Neutrophil (primary cell): Measurements from ENCODE around the gene BCAS3.
A peak's percentile ranks its signal among the peaks of the same experiment; 100 is the strongest.

ENCODE experiments used
- H3K27ac ChIP-seq: fragments of 200-600 bp; sonication (generic); 2 replicates; pipeline ENCODE4 v1.5.1; 2016; ENCODE audit warnings: mild to moderate bottlenecking, moderate library complexity
- H3K27me3 ChIP-seq: fragments of 200-600 bp; sonication (generic); 2 replicates; pipeline ENCODE4 v1.6.0; 2016; ENCODE audit warnings: mild to moderate bottlenecking
- H3K36me3 ChIP-seq: fragments of 200-600 bp; sonication (generic); 2 replicates; pipeline ENCODE4 v1.5.1; 2017
- H3K4me1 ChIP-seq, 2 experiments: fragments of 200-600 bp in 1 of 2; sonication (generic) in 1 of 2; 1 replicate in 1 of 2; 2 replicates in 1 of 2; pipeline versions ENCODE4 v1.5.1 to v1.6.1; 2013 to 2016; ENCODE audit warnings: low read depth in 1 of 2, low read length in 1 of 2, mild to moderate bottlenecking in 1 of 2, moderate library complexity in 1 of 2; ENCODE audit not compliant: control insufficient read depth in 1 of 2, insufficient read depth in 1 of 2
- H3K4me3 ChIP-seq, 2 experiments: fragments of 200-600 bp in 1 of 2; sonication (generic) in 1 of 2; 1 replicate in 1 of 2; 2 replicates in 1 of 2; pipeline ENCODE4 v1.5.1; 2013 to 2016; ENCODE audit warnings: low read depth in 1 of 2, low read length in 1 of 2, mild to moderate bottlenecking in 1 of 2, moderate library complexity in 1 of 2
- H3K9me3 ChIP-seq: fragments of 200-600 bp; sonication (generic); 2 replicates; pipeline ENCODE4 v1.5.1; 2016
- TF ChIP-seq, protein P1 (sequence below): fragments of 200-600 bp; sonication (generic); IDR thresholded peaks from 2 replicates; pipeline ENCODE4 v1.5.1; 2016; ENCODE audit warnings: antibody characterized with exemption

Gene BCAS3

DNA sequence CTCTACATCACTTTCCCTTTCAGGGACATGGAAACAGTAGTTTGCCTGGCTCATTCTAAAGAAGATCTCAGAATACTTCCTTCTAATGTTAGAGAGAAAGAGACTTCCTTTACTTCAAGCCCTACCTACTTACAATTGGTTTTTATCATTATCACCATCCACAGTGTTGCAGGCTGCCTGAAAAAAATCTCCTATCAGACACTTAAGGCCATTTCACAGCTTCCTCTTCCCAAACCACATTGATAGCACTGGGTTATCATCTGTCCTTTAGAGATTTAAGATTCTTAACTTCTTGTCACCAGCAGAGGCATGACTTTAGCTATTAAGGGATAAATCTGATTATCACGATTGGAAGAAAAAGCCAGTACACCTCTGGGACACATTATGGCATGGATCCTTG is 543.5 kb downstream of the BCAS3 start:
- H3K36me3 ChIP-seq, result no peaks in the 10 kb centered on the region
- H3K4me3 ChIP-seq, result no peak overlapping the region
- H3K27ac ChIP-seq, result peak overlapping the region; percentile 68
- no peaks in the 10 kb centered on the region for H3K9me3 ChIP-seq
- TF ChIP-seq, protein P1, sequence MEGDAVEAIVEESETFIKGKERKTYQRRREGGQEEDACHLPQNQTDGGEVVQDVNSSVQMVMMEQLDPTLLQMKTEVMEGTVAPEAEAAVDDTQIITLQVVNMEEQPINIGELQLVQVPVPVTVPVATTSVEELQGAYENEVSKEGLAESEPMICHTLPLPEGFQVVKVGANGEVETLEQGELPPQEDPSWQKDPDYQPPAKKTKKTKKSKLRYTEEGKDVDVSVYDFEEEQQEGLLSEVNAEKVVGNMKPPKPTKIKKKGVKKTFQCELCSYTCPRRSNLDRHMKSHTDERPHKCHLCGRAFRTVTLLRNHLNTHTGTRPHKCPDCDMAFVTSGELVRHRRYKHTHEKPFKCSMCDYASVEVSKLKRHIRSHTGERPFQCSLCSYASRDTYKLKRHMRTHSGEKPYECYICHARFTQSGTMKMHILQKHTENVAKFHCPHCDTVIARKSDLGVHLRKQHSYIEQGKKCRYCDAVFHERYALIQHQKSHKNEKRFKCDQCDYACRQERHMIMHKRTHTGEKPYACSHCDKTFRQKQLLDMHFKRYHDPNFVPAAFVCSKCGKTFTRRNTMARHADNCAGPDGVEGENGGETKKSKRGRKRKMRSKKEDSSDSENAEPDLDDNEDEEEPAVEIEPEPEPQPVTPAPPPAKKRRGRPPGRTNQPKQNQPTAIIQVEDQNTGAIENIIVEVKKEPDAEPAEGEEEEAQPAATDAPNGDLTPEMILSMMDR, result no peak
- H3K4me1 ChIP-seq, result peaks cover 31 to 42% of the 10 kb centered on the region in 2 experiments
- H3K27me3 ChIP-seq, result no peaks in the 10 kb centered on the region

DNA sequence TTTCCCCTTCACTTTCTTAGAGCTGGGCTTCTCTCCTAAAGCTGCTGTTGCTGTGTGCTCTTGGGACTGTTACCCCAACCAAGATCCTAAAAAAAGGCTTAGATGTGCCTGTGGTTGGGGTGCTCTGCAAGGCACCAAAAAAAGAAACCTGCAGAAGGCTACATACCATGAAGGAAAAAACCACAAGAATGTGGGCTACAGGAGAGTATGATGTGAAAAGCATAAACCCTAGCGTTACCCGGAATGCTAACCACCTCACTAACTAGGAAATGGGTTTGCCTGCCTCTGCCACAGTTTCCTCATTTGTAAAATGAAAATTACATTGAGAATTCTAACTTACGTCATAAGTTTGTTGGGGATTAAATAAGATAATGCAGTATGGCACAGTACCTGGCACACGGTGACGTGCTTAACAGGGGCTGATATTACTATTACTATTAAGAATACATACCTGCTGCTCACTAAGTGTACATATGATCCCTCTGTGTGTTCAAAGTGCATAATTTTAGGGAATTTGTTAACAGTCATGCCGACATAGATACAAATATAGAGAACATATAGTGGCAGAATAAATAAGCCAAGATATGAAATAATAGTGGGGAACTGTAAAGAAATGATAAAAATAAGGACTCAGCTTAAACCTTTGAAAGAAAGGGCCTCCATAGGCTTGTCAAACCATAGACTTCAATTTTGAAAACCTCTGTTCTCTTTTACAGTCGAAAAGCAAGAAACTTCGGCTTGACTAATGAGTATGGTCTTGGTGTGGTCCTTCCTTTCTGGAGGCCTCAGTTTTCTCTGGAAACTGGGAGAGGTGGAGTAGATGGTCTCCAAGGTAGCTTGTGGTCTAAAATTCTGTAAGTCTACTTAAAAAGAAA is 544.2 kb downstream of the BCAS3 start:
- Histone ChIP-seq H3K4me3 (no peak overlapping the region), H3K4me1 (peaks cover 31 to 42% of the 10 kb centered on the region in 2 experiments), H3K27me3 (no peaks in the 10 kb centered on the region), H3K9me3 (no peaks in the 10 kb centered on the region), H3K36me3 (no peaks in the 10 kb centered on the region), H3K27ac (peak overlapping the region; percentile 68)
- TF ChIP-seq, protein P1, result no peak

DNA sequence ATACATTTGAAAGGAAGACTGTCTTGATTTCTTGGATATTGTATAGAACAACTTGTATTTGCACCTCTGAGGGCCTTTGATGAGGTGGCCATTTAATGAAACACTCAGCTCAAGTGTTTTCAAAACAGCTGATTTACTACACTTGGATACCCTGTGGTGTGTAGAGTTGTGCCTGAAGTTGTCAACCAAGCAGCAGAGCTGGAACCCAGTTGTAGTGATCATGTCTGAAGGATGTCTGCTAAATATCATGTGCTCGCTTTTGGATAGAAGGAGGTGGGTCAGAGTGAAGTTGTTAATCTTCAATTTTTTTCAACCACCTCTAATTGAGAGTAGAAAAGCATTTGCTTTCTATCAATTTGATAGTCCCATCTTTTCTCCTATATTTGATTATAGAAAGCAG is 546.1 kb downstream of the BCAS3 start:
- Histone ChIP-seq H3K4me1 (peaks cover 16 to 24% of the 10 kb centered on the region in 2 experiments), H3K27me3 (no peaks in the 10 kb centered on the region)
- TF ChIP-seq, protein P1, result no peak

DNA sequence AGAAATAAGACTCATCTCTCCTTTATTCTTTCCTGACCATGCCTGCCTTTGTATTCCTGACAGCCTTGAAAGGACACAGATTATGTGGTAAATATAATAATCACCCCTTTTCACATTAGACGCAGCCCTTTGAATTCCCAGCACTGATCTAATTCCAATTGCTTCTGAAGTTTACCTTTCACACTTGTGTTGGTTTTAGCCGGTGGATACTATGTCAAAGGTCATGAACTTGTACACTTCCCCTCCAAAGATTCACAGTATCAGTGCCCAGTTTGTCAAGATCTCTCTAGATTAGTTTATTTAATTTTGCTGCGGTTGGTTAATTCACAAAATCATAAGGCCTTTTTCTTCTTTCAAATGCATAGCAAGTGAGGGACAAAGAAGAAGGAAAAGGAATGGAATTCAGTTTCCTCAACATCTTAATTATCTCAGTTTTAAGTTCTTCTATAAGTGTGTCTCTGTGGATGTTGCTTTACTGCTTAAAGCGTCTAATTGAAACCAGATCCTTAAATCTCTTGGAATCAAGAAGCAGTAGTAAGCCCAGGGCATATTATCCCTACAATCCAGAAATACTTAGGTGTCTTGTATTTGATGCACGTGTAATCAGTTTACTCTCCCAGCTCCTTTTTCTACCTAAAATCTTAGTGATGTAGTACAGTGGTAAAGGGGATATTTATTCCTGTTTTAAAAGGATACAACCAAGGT is 547.7 kb downstream of the BCAS3 start:
- TF ChIP-seq, protein P1, result no peak

More for the DNA sequence above, 546.1 kb downstream of the BCAS3 start:
- no peak overlapping the region for H3K27ac ChIP-seq
- no peak overlapping the region for H3K4me3 ChIP-seq
- no peaks in the 10 kb centered on the region for H3K36me3 ChIP-seq
- no peaks in the 10 kb centered on the region for H3K9me3 ChIP-seq

DNA sequence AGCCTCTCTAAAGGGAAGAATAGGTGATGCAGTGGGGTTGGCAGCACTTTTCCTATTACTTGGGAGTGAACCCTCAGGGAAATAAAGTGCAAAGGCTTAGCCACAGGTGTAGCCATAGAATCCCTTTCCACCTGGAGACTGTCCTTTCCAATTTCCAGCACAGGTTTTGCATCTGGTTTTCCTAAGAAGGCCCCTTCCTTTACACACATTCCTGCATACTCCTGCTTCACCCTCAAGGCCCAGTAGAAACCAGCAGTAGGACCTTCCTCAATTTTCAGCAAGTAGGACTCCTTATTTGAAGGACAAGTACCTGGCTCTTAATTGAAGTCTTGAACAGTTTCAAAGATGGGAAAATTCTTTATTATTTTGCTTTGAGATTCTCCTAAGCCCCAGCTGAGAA is 550.2 kb downstream of the BCAS3 start:
- H3K27ac ChIP-seq, result no peak overlapping the region
- H3K9me3 ChIP-seq, result no peaks in the 10 kb centered on the region
- TF ChIP-seq, protein P1, result no peak
- no peaks in the 10 kb centered on the region for H3K4me1 ChIP-seq
- H3K36me3 ChIP-seq, result no peaks in the 10 kb centered on the region
- H3K4me3 ChIP-seq, result no peak overlapping the region
- H3K27me3 ChIP-seq, result no peaks in the 10 kb centered on the region

More for the DNA sequence above, 547.7 kb downstream of the BCAS3 start:
- H3K4me3 ChIP-seq, result no peak overlapping the region
- no peaks in the 10 kb centered on the region for H3K27me3 ChIP-seq
- H3K9me3 ChIP-seq, result no peaks in the 10 kb centered on the region
- H3K4me1 ChIP-seq, result peaks cover 12 to 16% of the 10 kb centered on the region in 2 experiments
- no peak overlapping the region for H3K27ac ChIP-seq
- no peaks in the 10 kb centered on the region for H3K36me3 ChIP-seq
